SK-N-SH (cell line): ENCODE measurements around the gene FRMD8. TPM values are rescaled to one million over a fixed set of nuclear protein-coding genes. Genes with fewer than 3 reads are reported as not detected.

Experiments used
- CTCF ChIA-PET: fragments of 300-600, 350-600 bp; formaldehyde crosslinking; extraction: SDS; loops from one replicate; lab custom pipeline; 2021; lab: Yijun Ruan, JAX
- POLR2A ChIA-PET: fragments of 350-600 bp; sonication (Branson Sonifier 250); formaldehyde crosslinking; extraction: SDS; loops from one replicate; lab custom pipeline; 2020; ENCODE audit warnings: antibody characterized with exemption, inconsistent platforms; lab: Yijun Ruan, JAX
- DNase-seq: peaks from one replicate; pipeline ENCODE4 v3.0.0; 2012
- H2AFZ ChIP-seq: fragments of 200-600 bp; sonication (generic); 2 replicates; pipeline ENCODE4 v1.8.1; 2016; ENCODE audit warnings: antibody characterized with exemption, mild to moderate bottlenecking, low read depth
- H3F3A ChIP-seq: fragments of 200-600 bp; sonication (generic); replicated peaks from 2 replicates; pipeline ENCODE3; 2016; ENCODE audit warnings: antibody characterized with exemption, mild to moderate bottlenecking; ENCODE audit not compliant: insufficient read depth
- H3K27ac ChIP-seq, 2 experiments: fragments of 200-500 bp in 1 of 2; fragments of 200-600 bp in 1 of 2; sonication (Bioruptor generic) in 1 of 2; sonication (generic), shearing (Covaris generic) in 1 of 2; 2 replicates each; pipeline versions ENCODE4 v1.5.1 to v1.6.1; 2014 to 2016; ENCODE audit warnings: low read depth in 2 of 2, inconsistent platforms in 1 of 2, low read length in 1 of 2, mild to moderate bottlenecking in 1 of 2, mixed read lengths in 1 of 2
- H3K27me3 ChIP-seq: fragments of 200-600 bp; sonication (generic), shearing (Covaris generic); 2 replicates; pipeline ENCODE4 v1.6.1; 2016; ENCODE audit warnings: mixed run types; ENCODE audit not compliant: insufficient read depth
- H3K36me3 ChIP-seq, 2 experiments: fragments of 200-500 bp in 1 of 2; fragments of 200-600 bp in 1 of 2; sonication (Bioruptor generic) in 1 of 2; sonication (generic) in 1 of 2; replicated peaks in 1 of 2; 2 replicates each; pipeline versions ENCODE3 to v1.5.1; 2014 to 2016; ENCODE audit warnings: low read length in 1 of 2, mild to moderate bottlenecking in 1 of 2; ENCODE audit not compliant: insufficient read depth in 2 of 2, control insufficient read depth in 1 of 2
- H3K4me1 ChIP-seq, 2 experiments: fragments of 200-500 bp in 1 of 2; fragments of 200-600 bp in 1 of 2; sonication (Bioruptor generic) in 1 of 2; sonication (generic), shearing (Covaris generic) in 1 of 2; 2 replicates each; pipeline versions ENCODE4 v1.5.1 to v1.6.1; 2014 to 2016; ENCODE audit warnings: low read depth in 1 of 2, low read length in 1 of 2, mixed run types in 1 of 2; ENCODE audit not compliant: insufficient read depth in 2 of 2, control insufficient read depth in 1 of 2
- H3K4me2 ChIP-seq: fragments of 200-600 bp; sonication (generic), shearing (Covaris generic); 2 replicates; pipeline ENCODE4 v1.6.1; 2017; ENCODE audit warnings: mixed run types
- H3K4me3 ChIP-seq, 2 experiments: fragments of 200-500 bp in 1 of 2; fragments of 200-600 bp in 1 of 2; sonication (Bioruptor generic) in 1 of 2; sonication (generic), shearing (Covaris generic) in 1 of 2; 2 replicates each; pipeline versions ENCODE4 v1.5.1 to v1.8.1; 2014 to 2016; ENCODE audit warnings: low read depth in 2 of 2, inconsistent platforms in 1 of 2, low read length in 1 of 2, mild to moderate bottlenecking in 1 of 2, mixed read lengths in 1 of 2, moderate library complexity in 1 of 2
- H3K79me2 ChIP-seq: fragments of 200-600 bp; sonication (generic); 2 replicates; pipeline ENCODE4 v1.8.1; 2017; ENCODE audit warnings: mild to moderate bottlenecking; ENCODE audit not compliant: insufficient read depth
- H3K9ac ChIP-seq: fragments of 200-600 bp; sonication (generic); 2 replicates; pipeline ENCODE4 v1.6.1; 2017; ENCODE audit warnings: mixed run types
- H3K9me2 ChIP-seq: fragments of 200-600 bp; sonication (generic); 2 replicates; pipeline ENCODE4 v1.6.1; 2017; ENCODE audit warnings: mixed run types
- H3K9me3 ChIP-seq: fragments of 200-600 bp; sonication (generic); 2 replicates; pipeline ENCODE4 v1.6.1; 2017; ENCODE audit warnings: mixed run types, mild to moderate bottlenecking, moderate library complexity
- H4K20me1 ChIP-seq: fragments of 200-600 bp; sonication (generic); 2 replicates; pipeline ENCODE4 v1.6.1; 2017; ENCODE audit warnings: mild to moderate bottlenecking, mixed run types; ENCODE audit not compliant: insufficient read depth
- CHD2 ChIP-seq: fragments of 150-350 bp; IDR thresholded peaks from 2 replicates; pipeline ENCODE4 v1.6.1; 2018; ENCODE audit warnings: low read length; ENCODE audit not compliant: partially characterized antibody
- EP300 ChIP-seq, 2 experiments: IDR thresholded peaks; 2 replicates each; pipeline versions ENCODE4 v1.4.0 to v1.6.1; 2012; ENCODE audit warnings: borderline replicate concordance in 1 of 2, low read depth in 1 of 2, low read length in 1 of 2
- EZH2phosphoT487 ChIP-seq: fragments of 200-600 bp; sonication (generic); IDR thresholded peaks from 2 replicates; pipeline ENCODE4 v1.6.1; 2017; ENCODE audit warnings: low read depth, mixed run types, mild to moderate bottlenecking, antibody characterized with exemption, moderate library complexity, borderline replicate concordance
- FOSL2 ChIP-seq: IDR thresholded peaks from 2 replicates; pipeline ENCODE4 v1.4.0; 2012; ENCODE audit warnings: low read depth, mild to moderate bottlenecking, moderate library complexity, borderline replicate concordance
- FOXM1 ChIP-seq: IDR thresholded peaks from 2 replicates; pipeline ENCODE4 v1.4.0; 2012; ENCODE audit warnings: low read depth, mild to moderate bottlenecking
- GATA2 ChIP-seq: sonication (generic); formaldehyde crosslinking; IDR thresholded peaks from 2 replicates; pipeline ENCODE4 v1.5.0; 2020; ENCODE audit warnings: mild to moderate bottlenecking, missing genetic modification reagents
- IRF3 ChIP-seq: fragments of 150-350 bp; IDR thresholded peaks from 2 replicates; pipeline ENCODE4 v1.6.1; 2016; ENCODE audit warnings: mild to moderate bottlenecking, low read depth, low read length
- MAX ChIP-seq: IDR thresholded peaks from 2 replicates; pipeline ENCODE4 v1.4.0; 2012; ENCODE audit warnings: low read depth
- MEF2A ChIP-seq: IDR thresholded peaks from 2 replicates; pipeline ENCODE4 v1.4.0; 2012; ENCODE audit warnings: low read depth, borderline replicate concordance
- RAD21 ChIP-seq: IDR thresholded peaks from 2 replicates; pipeline ENCODE4 v1.6.1; 2012; ENCODE audit warnings: mild to moderate bottlenecking, low read length
- RCOR1 ChIP-seq: fragments of 150-350 bp; IDR thresholded peaks from 2 replicates; pipeline ENCODE4 v1.6.1; 2017; ENCODE audit warnings: antibody characterized with exemption, low read length
- REST ChIP-seq: IDR thresholded peaks from 2 replicates; pipeline ENCODE4 v1.6.1; 2012; ENCODE audit warnings: mild to moderate bottlenecking, low read depth, low read length, moderate library complexity
- RFX5 ChIP-seq: IDR thresholded peaks from 2 replicates; pipeline ENCODE4 v1.6.1; 2012; ENCODE audit warnings: mild to moderate bottlenecking, improper control_type of control experiment, low read length
- RXRA ChIP-seq: IDR thresholded peaks from 2 replicates; pipeline ENCODE4 v1.4.0; 2012; ENCODE audit warnings: low read depth, mild to moderate bottlenecking, borderline replicate concordance
- SIN3A ChIP-seq: IDR thresholded peaks from 2 replicates; pipeline ENCODE4 v1.6.1; 2012; ENCODE audit warnings: low read depth, mild to moderate bottlenecking, low read length, moderate library complexity, borderline replicate concordance
- TAF1 ChIP-seq: IDR thresholded peaks from 2 replicates; pipeline ENCODE4 v1.6.1; 2012; ENCODE audit warnings: low read depth, mild to moderate bottlenecking, low read length, moderate library complexity, borderline replicate concordance
- TCF12 ChIP-seq: IDR thresholded peaks from 2 replicates; pipeline ENCODE4 v1.4.0; 2012
- YY1 ChIP-seq: IDR thresholded peaks from 2 replicates; pipeline ENCODE4 v1.4.0; 2012; ENCODE audit warnings: low read depth, mild to moderate bottlenecking
- ZBTB33 ChIP-seq: IDR thresholded peaks from 2 replicates; pipeline ENCODE4 v1.4.0; 2012; ENCODE audit warnings: low read depth, borderline replicate concordance
- WGBS: methylation state at CpG from one replicate; pipeline ENCODE4 v1.1.6; 2017; ENCODE audit warnings: low lambda C conversion rate; 5-methylcytosine and 5-hydroxymethylcytosine counted together
- polyA plus RNA-seq, 3 experiments: library from polyadenylated mRNA; depleted of rRNA; stranded (reverse); fragments of >200 nt; gene quantifications; 2 replicates each; pipeline ENCODE4 v1.2.3, GENCODE V29; 2012

The FRMD8 gene
- polyA plus RNA-seq, 1 of the 3 experiments (the other 2 are of a cell fraction): 19.0 TPM

- Histone ChIP-seq H3K4me3 (no peak overlapping the region), H3K79me2 (no peaks in the 10 kb centered on the region), H3K4me2 (no peak overlapping the region), H3K36me3 (peaks cover 9 to 19% of the 10 kb centered on the region in 2 experiments), H3K4me1 (peaks cover 0 to 20% of the 10 kb centered on the region in 2 experiments; a peak in 1 of 4 replicates), H3K9ac (no peak overlapping the region), H3K9me2 (no peaks in the 10 kb centered on the region), H3K27ac (no peak overlapping the region), H3K9me3 (no peaks in the 10 kb centered on the region), H2AFZ (no peak overlapping the region), H3F3A (peaks cover 29% of the 10 kb centered on the region), H3K27me3 (no peaks in the 10 kb centered on the region), H4K20me1 (no peaks in the 10 kb centered on the region)
- POLR2A ChIA-PET: interaction anchor here (1.8 to 3.2 kb wide), 2 partner anchors 67 to 142 kb away, joined by 6 to 13 read pairs; partner anchors contain the start of genes MALAT1 and NEAT1
- CTCF ChIA-PET: interaction anchor here (0.9 to 2.5 kb wide), 12 partner anchors 10 to 154 kb away, joined by 3 to 10 read pairs (median 6); no protein-coding TSS in a partner anchor
- TF ChIP-seq SIN3A (no peak), RCOR1 (no peak), IRF3 (no peak), RXRA (no peak), YY1 (no peak), GATA2 (CRISPR knock-in tag) (no peak), ZBTB33 (no peak), EP300 (IDR thresholded peaks at IDR 0.05; ENCODE audit: borderline replicate concordance in 1 of 2, low read depth in 1 of 2, low read length in 1 of 2) (no peak), FOXM1 (no peak)
- DNase-seq: no peak
- 96% methylated on average over 13 of the region's 30 CpGs for WGBS
Measured at GRCh38 chr11:65356394-65356972, 30.0 kb upstream of the FRMD8 start.

- H3F3A ChIP-seq: peaks cover 16% of the 10 kb centered on the region
- no peak overlapping the region for H3K4me2 ChIP-seq
- no peaks in the 10 kb centered on the region for H3K27me3 ChIP-seq
- H4K20me1 ChIP-seq: no peaks in the 10 kb centered on the region
- no peaks in the 10 kb centered on the region for H3K9me3 ChIP-seq
- 82% methylated on average over 8 of the region's 8 CpGs for WGBS
- no peaks in the 10 kb centered on the region for H3K9me2 ChIP-seq
- H3K4me3 ChIP-seq: no peak overlapping the region
- peaks cover 0 to 20% of the 10 kb centered on the region in 2 experiments; a peak in 1 of 4 replicates for H3K4me1 ChIP-seq
- H3K36me3 ChIP-seq: peaks cover 2 to 6% of the 10 kb centered on the region in 2 experiments
- no peak for DNase-seq
- ChIA-PET CTCF (interaction anchor here (1.0 to 2.5 kb wide), 3 partner anchors 9 to 58 kb away, joined by 4 to 9 read pairs (median 7); no protein-coding TSS in a partner anchor), POLR2A (interaction anchor here (1.0 to 3.2 kb wide), 2 partner anchors 10 to 65 kb away, joined by 3 to 13 read pairs; partner anchors contain the start of gene NEAT1)
- H2AFZ ChIP-seq: no peak overlapping the region
- H3K79me2 ChIP-seq: no peaks in the 10 kb centered on the region
- no peak overlapping the region for H3K27ac ChIP-seq
- no peak overlapping the region for H3K9ac ChIP-seq
- TF ChIP-seq MEF2A (no peak), REST (no peak), TCF12 (no peak), FOSL2 (no peak), EZH2phosphoT487 (no peak), CHD2 (no peak), EP300 (IDR thresholded peaks at IDR 0.05; ENCODE audit: borderline replicate concordance in 1 of 2, low read depth in 1 of 2, low read length in 1 of 2) (no peak), RAD21 (no peak), RFX5 (no peak), TAF1 (no peak), MAX (no peak)
Measured at GRCh38 chr11:65357856-65358356, 28.5 kb upstream of the FRMD8 start.
